Measurements from ENCODE around the gene GPR137B. TPM values are rescaled to one million over a fixed set of nuclear protein-coding genes. Genes with fewer than 3 reads are reported as not detected.

The GPR137B gene
- total and polyA plus RNA-seq, 2 of the 8 experiments (the other 6 are each of a cell fraction or from before 2014, with no cell fraction given): 6.9 to 7.7 TPM

- POLR2A ChIA-PET (ENCODE audit: partially characterized antibody): no interaction called here
- Histone ChIP-seq H3K79me1 (ENCODE audit: low read depth, low read length) (no peaks in the 10 kb centered on the region), H3K27ac (ENCODE audit: low read depth, low read length) (no peak overlapping the region), H4K91ac (replicated peaks; ENCODE audit: insufficient read length, low read length) (no peak overlapping the region), H2BK5ac (ENCODE audit: low read depth, low read length) (no peak overlapping the region), H2BK20ac (ENCODE audit: low read length) (no peak overlapping the region), H2BK12ac (ENCODE audit: low read depth, low read length) (no peak overlapping the region), H3K36me3 (ENCODE audit: control insufficient read depth in 2 of 4, insufficient read depth in 4 of 4, low read length in 3 of 4) (no peaks in the 10 kb centered on the region; a peak in 1 of 8 replicates), H2AFZ (ENCODE audit: low read length) (no peak overlapping the region), H4K5ac (ENCODE audit: insufficient read length, low read depth, low read length) (no peak overlapping the region), H3K23ac (ENCODE audit: insufficient read length) (no peak overlapping the region), H3K4me2 (ENCODE audit: insufficient read depth in 1 of 2, low read depth in 2 of 2, low read length in 2 of 2) (no peak overlapping the region), H3K9me3 (ENCODE audit: insufficient read depth in 2 of 2, low read depth in 1 of 2, low read length in 1 of 2) (no peaks in the 10 kb centered on the region), H3K4me3 (ENCODE audit: extremely low read depth in 1 of 4, insufficient read depth in 2 of 4, low read depth in 3 of 4, low read length in 4 of 4) (no peak overlapping the region), H3K18ac (ENCODE audit: extremely low read depth, low read length) (no peak overlapping the region), H3K4ac (replicated peaks; ENCODE audit: insufficient read length, low read depth, low read length) (no peak overlapping the region), H3K56ac (replicated peaks; ENCODE audit: insufficient read length, low read depth, low read length) (no peak overlapping the region), H4K8ac (ENCODE audit: extremely low read depth, insufficient read depth, low read length) (no peak overlapping the region), H3K79me2 (ENCODE audit: control insufficient read depth in 1 of 2, insufficient read depth in 2 of 2, low read length in 2 of 2) (no peaks in the 10 kb centered on the region), H3K23me2 (ENCODE audit: low read depth, low read length) (no peaks in the 10 kb centered on the region; the same call in 1 of the 2 replicates), H3K4me1 (replicated peaks in 1 of 4; ENCODE audit: control insufficient read depth in 3 of 4, insufficient read depth in 4 of 4, low read length in 3 of 4) (peaks cover 0 to 4% (median under 1%) of the 10 kb centered on the region in 4 experiments; a peak in 2 of 7 replicates), H2BK120ac (replicated peaks; ENCODE audit: low read depth, low read length) (no peak overlapping the region), H3K14ac (ENCODE audit: insufficient read length) (no peak overlapping the region), H4K20me1 (replicated peaks in 1 of 2; ENCODE audit: control insufficient read depth in 1 of 2, insufficient read depth in 2 of 2, low read length in 2 of 2) (peaks cover 0 to 4% of the 10 kb centered on the region in 2 experiments), H2AK5ac (ENCODE audit: low read depth, low read length) (no peak overlapping the region), H2BK15ac (ENCODE audit: low read length) (no peak overlapping the region), H3K9ac (replicated peaks in 1 of 4; ENCODE audit: extremely low read depth in 1 of 4, low read depth in 3 of 4, low read length in 3 of 4) (no peak overlapping the region), H3K27me3 (replicated peaks in 1 of 4; ENCODE audit: control insufficient read depth in 3 of 4, extremely low read depth in 1 of 4, insufficient read depth in 3 of 4, low read length in 3 of 4) (no peaks in the 10 kb centered on the region)
- CTCF ChIA-PET (ENCODE audit: partially characterized antibody): interaction anchor here (0.6 to 2.1 kb wide), 6 partner anchors 17 to 323 kb away, joined by 3 to 7 read pairs (median 3); no protein-coding TSS in a partner anchor
- DNase-seq (ENCODE audit: low read depth in 1 of 2, low spot score in 2 of 2): no peak
- TF ChIP-seq BCL11A (IDR thresholded peaks at IDR 0.05; ENCODE audit: low read depth in 2 of 2, low read length in 2 of 2): no peak
- TF ChIP-seq RBBP5 (IDR thresholded peaks at IDR 0.05; ENCODE audit: borderline replicate concordance, low read depth, low read length): no peak
- TF ChIP-seq TEAD4 (IDR thresholded peaks at IDR 0.05; ENCODE audit: low read depth, low read length): no peak
- no peak for FAIRE-seq
These were observed 29.8 kb downstream of the GPR137B start for GRCh38 chr1:236172041-236172579.
